Measurements from ENCODE around the gene RXYLT1. TPM values are rescaled to one million over a fixed set of nuclear protein-coding genes. Genes with fewer than 3 reads are reported as not detected.

The RXYLT1 gene
- total and polyA plus RNA-seq, 2 experiments from 2014 or later = 17.1 to 22.9 TPM

- Histone ChIP-seq H2AFZ (no peak overlapping the region), H3K4me1 (ENCODE audit: insufficient read depth) (no peaks in the 10 kb centered on the region), H3K9me2 (replicated peaks; ENCODE audit: insufficient read depth) (no peaks in the 10 kb centered on the region), H3K4me2 (no peak overlapping the region), H3K9me3 (ENCODE audit: low read depth) (no peaks in the 10 kb centered on the region), H3K79me2 (no peaks in the 10 kb centered on the region), H4K20me1 (ENCODE audit: insufficient read depth, poor library complexity, severe bottlenecking) (no peaks in the 10 kb centered on the region), H3K36me3 (replicated peaks; ENCODE audit: insufficient read depth, low read depth) (no peaks in the 10 kb centered on the region), H3K4me3 (no peak overlapping the region), H3K27me3 (no peaks in the 10 kb centered on the region), H3K27ac (no peak overlapping the region)
- TF ChIP-seq EZH2 (IDR thresholded peaks at IDR 0.05; ENCODE audit: borderline replicate concordance) = no peak
- DNase-seq (ENCODE audit: low spot score) = no peak
- 70% methylated on average over 4 of the region's 4 CpGs for WGBS (ENCODE audit: low lambda C conversion rate, missing lambda C conversion rate)
These were observed 34.5 kb downstream of the RXYLT1 start for GRCh38 chr12:63814146-63814772.

- no peak for TF ChIP-seq CTCF (IDR thresholded peaks at IDR 0.05; ENCODE audit: poor library complexity)
- TF ChIP-seq EZH2phosphoT487 (IDR thresholded peaks at IDR 0.05; ENCODE audit: low read depth, severe bottlenecking, unreplicated experiment) = no peak
- TF ChIP-seq EZH2 (IDR thresholded peaks at IDR 0.05; ENCODE audit: borderline replicate concordance) = no peak
- WGBS (ENCODE audit: low lambda C conversion rate, missing lambda C conversion rate) = 87% methylated on average over 3 of the region's 3 CpGs
- Histone ChIP-seq H3K4me3 (no peak overlapping the region), H3K36me3 (replicated peaks; ENCODE audit: insufficient read depth, low read depth) (no peaks in the 10 kb centered on the region), H4K20me1 (ENCODE audit: insufficient read depth, poor library complexity, severe bottlenecking) (no peaks in the 10 kb centered on the region), H3K27ac (no peak overlapping the region), H3K4me1 (ENCODE audit: insufficient read depth) (no peaks in the 10 kb centered on the region), H3K9me2 (replicated peaks; ENCODE audit: insufficient read depth) (no peaks in the 10 kb centered on the region), H3K79me2 (no peaks in the 10 kb centered on the region), H3K9me3 (ENCODE audit: low read depth) (no peaks in the 10 kb centered on the region), H3K4me2 (no peak overlapping the region), H2AFZ (no peak overlapping the region), H3K27me3 (no peaks in the 10 kb centered on the region)
- no peak for DNase-seq (ENCODE audit: low spot score)
These were observed 35.8 kb downstream of the RXYLT1 start for GRCh38 chr12:63815482-63815852.

- DNase-seq (ENCODE audit: low spot score) = no peak
- no peaks in the 10 kb centered on the region for H3K79me2 ChIP-seq
- no peak overlapping the region for H3K4me2 ChIP-seq
- no peaks in the 10 kb centered on the region for H3K9me3 ChIP-seq (ENCODE audit: low read depth)
- H3K4me1 ChIP-seq (ENCODE audit: insufficient read depth) = no peaks in the 10 kb centered on the region
- no peak overlapping the region for H3K27ac ChIP-seq
- no peaks in the 10 kb centered on the region for H3K27me3 ChIP-seq
- H3K36me3 ChIP-seq (replicated peaks; ENCODE audit: insufficient read depth, low read depth) = no peaks in the 10 kb centered on the region
- TF ChIP-seq CTCF (IDR thresholded peaks at IDR 0.05; ENCODE audit: poor library complexity) (no peak), EZH2 (IDR thresholded peaks at IDR 0.05; ENCODE audit: borderline replicate concordance) (no peak)
- H3K4me3 ChIP-seq = no peak overlapping the region
- no peaks in the 10 kb centered on the region for H3K9me2 ChIP-seq (replicated peaks; ENCODE audit: insufficient read depth)
- 95% methylated on average over 6 of the region's 6 CpGs for WGBS (ENCODE audit: low lambda C conversion rate, missing lambda C conversion rate)
- no peak overlapping the region for H2AFZ ChIP-seq
- no peaks in the 10 kb centered on the region for H4K20me1 ChIP-seq (ENCODE audit: insufficient read depth, poor library complexity, severe bottlenecking)
These were observed 36.3 kb downstream of the RXYLT1 start for GRCh38 chr12:63816031-63816430.

- no peak for DNase-seq (ENCODE audit: low spot score)
- Histone ChIP-seq H3K27ac (no peak overlapping the region), H3K4me2 (no peak overlapping the region), H3K79me2 (no peaks in the 10 kb centered on the region), H3K9me3 (ENCODE audit: low read depth) (no peaks in the 10 kb centered on the region), H3K9me2 (replicated peaks; ENCODE audit: insufficient read depth) (no peaks in the 10 kb centered on the region), H3K4me3 (no peak overlapping the region), H3K27me3 (no peaks in the 10 kb centered on the region), H4K20me1 (ENCODE audit: insufficient read depth, poor library complexity, severe bottlenecking) (no peaks in the 10 kb centered on the region), H2AFZ (no peak overlapping the region), H3K36me3 (replicated peaks; ENCODE audit: insufficient read depth, low read depth) (no peaks in the 10 kb centered on the region), H3K4me1 (ENCODE audit: insufficient read depth) (no peaks in the 10 kb centered on the region)
- WGBS (ENCODE audit: low lambda C conversion rate, missing lambda C conversion rate) = 70% methylated on average over 1 of the region's 1 CpG
- TF ChIP-seq EZH2phosphoT487 (IDR thresholded peaks at IDR 0.05; ENCODE audit: low read depth, severe bottlenecking, unreplicated experiment) = no peak
- no peak for TF ChIP-seq EZH2 (IDR thresholded peaks at IDR 0.05; ENCODE audit: borderline replicate concordance)
- no peak for TF ChIP-seq CTCF (IDR thresholded peaks at IDR 0.05; ENCODE audit: poor library complexity)
These were observed 40.7 kb downstream of the RXYLT1 start for GRCh38 chr12:63820427-63820826.

Data from hepatocyte (in vitro differentiated cells).